LNCaP clone FGC (cell line): ENCODE data around the gene GNG10.

ENCODE experiments used
- DNase-seq: peaks from one replicate; pipeline ENCODE4 v3.0.0-alpha.2; 2011; ENCODE audit warnings: low read depth
- H3K4me3 ChIP-seq: 2 replicates; pipeline ENCODE4 v1.5.1; 2011; ENCODE audit warnings: mild to moderate bottlenecking, low read depth, low read length, control low read depth
- TF ChIP-seq, protein P1 (sequence below): IDR thresholded peaks from 2 replicates; pipeline ENCODE4 v1.5.1; 2012; ENCODE audit warnings: mild to moderate bottlenecking; ENCODE audit not compliant: control insufficient read depth, insufficient read depth; ENCODE audit errors: extremely low read depth

GNG10 gene

DNA sequence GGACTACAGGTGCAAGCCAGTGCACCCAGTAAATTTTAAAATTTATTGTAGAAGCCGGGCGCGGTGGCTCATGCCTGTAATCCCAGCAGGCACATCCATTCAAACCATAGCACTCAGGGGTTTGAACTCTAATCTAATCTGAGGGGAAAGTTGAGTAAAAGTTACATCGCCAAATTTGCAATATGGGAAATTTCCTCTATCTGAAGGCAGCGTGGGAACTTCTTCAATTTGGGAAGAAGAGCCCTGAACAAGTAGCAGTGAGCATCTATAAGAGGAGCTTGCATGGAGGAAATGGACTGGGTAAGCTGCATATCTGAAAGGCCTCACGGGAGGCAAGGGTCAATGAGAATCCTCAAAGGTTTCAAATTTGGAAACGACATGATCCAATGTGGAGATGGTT, 33.0 kb upstream of the GNG10 start:
- TF ChIP-seq, protein P1, sequence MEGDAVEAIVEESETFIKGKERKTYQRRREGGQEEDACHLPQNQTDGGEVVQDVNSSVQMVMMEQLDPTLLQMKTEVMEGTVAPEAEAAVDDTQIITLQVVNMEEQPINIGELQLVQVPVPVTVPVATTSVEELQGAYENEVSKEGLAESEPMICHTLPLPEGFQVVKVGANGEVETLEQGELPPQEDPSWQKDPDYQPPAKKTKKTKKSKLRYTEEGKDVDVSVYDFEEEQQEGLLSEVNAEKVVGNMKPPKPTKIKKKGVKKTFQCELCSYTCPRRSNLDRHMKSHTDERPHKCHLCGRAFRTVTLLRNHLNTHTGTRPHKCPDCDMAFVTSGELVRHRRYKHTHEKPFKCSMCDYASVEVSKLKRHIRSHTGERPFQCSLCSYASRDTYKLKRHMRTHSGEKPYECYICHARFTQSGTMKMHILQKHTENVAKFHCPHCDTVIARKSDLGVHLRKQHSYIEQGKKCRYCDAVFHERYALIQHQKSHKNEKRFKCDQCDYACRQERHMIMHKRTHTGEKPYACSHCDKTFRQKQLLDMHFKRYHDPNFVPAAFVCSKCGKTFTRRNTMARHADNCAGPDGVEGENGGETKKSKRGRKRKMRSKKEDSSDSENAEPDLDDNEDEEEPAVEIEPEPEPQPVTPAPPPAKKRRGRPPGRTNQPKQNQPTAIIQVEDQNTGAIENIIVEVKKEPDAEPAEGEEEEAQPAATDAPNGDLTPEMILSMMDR = no peak
- no peak overlapping the region for H3K4me3 ChIP-seq
- no peak for DNase-seq

DNA sequence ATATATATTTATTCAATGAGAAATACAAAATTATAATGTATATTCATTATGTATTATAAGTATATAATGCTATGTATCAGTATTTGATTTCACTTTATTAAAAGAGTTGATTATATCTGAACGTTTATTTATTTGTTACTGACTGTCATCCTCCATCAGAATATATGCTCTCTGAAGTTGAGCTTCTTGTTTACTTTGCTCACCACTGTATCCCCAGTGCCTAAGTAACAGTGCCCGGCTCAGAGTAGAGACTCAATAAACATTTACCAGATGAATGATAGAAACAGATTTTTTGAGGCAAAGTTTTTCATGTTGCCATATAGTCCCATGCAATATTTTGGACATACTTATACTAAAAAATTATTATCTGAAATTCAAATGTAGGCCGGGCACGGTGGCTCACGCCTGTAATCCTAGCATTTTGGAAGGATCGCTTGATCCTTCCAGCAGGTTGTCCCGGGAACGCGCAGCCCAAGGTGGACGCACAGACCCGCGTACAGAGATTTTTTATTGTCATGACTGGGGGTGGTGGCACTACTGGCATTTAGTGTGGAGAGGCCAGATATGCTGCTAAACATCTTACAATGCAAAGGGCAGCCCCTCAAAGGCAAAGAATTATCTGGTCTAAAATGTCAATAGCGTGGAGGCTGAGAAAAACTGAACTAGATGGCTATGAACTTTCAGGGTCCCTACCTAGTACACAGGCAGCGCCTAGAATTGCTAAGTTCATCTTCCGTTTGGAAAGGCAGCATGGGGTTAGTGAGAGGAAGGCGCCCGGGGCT, 31.0 kb upstream of the GNG10 start:
- DNase-seq = no peak
- peak overlapping the region; percentile 85 for H3K4me3 ChIP-seq
- TF ChIP-seq, protein P1 = no peak

DNA sequence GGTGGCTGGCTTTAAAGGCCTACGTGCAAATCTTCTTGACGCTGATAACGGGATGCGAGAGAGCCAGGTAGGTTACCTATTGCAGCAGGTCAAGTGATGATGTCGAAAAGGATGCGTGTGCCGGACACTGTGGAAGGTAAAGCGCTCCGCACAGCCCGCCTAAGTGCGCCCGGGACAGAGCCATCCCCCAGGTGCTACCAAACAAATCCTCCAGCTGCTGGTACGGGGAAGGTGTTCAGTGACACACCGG, 30.5 kb upstream of the GNG10 start:
- peak overlapping the region; percentile 85 for H3K4me3 ChIP-seq
- TF ChIP-seq, protein P1 = no peak
- DNase-seq = peak; percentile 99

DNA sequence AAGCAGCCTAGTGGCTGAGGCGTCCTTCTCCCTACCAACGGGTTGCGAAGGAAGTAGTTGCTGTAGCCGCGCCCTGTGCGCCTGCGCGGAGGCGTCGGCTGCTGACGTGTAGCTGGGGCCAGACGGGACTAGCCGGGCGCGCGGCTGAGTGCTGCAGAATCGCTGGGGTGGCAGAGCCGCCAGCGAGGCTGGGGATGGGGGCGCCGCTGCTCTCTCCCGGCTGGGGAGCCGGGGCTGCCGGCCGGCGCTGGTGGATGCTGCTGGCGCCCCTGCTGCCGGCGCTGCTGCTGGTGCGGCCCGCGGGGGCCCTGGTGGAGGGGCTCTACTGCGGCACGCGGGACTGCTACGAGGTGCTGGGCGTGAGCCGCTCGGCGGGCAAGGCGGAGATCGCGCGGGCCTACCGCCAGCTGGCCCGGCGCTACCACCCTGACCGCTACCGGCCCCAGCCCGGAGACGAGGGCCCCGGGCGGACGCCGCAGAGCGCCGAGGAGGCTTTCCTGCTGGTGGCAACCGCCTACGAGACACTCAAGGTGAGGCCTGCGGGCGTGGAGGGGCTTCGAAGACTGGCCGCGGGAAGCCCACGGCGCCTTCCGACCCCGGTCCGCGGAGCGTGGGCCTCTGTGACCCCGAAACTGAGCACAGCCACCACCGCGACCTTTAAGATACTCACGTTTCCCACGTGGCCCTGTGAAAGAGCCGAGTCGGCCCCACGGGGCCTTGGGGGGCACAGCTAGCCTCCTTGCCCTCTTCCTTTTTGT, 30.0 kb upstream of the GNG10 start, which contains the start of gene DNAJC25:
TSS of gene DNAJC25 (plus strand) at position 121 of the 758 bp plus-strand sequence. CDS start at position 195, 74 bp downstream.
- H3K4me3 ChIP-seq = peak within 1 kb of the TSS; percentile 85
- DNase-seq = no peak
- TF ChIP-seq, protein P1 = no peak

DNA sequence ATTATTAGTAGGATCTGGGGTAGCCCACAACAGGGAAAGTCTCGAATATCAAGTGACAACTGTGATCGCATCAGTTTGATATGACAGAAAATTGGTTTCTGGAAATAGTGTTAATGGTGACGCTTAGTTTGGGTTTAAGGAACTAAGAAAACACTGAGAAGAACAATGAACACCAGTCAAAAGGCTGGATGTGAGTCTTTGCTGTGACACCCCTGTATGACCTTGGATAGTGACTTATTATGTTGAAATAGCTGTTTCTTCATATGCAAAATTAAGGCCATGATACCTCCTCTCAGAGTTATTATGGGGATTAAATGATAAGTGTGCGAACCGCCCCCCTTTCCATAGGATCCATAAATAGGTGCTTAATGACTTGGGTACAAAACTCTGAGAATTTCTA, 29.3 kb upstream of the GNG10 start:
- TF ChIP-seq, protein P1 = no peak
- no peak for DNase-seq
- H3K4me3 ChIP-seq = peak overlapping the region; percentile 85

DNA sequence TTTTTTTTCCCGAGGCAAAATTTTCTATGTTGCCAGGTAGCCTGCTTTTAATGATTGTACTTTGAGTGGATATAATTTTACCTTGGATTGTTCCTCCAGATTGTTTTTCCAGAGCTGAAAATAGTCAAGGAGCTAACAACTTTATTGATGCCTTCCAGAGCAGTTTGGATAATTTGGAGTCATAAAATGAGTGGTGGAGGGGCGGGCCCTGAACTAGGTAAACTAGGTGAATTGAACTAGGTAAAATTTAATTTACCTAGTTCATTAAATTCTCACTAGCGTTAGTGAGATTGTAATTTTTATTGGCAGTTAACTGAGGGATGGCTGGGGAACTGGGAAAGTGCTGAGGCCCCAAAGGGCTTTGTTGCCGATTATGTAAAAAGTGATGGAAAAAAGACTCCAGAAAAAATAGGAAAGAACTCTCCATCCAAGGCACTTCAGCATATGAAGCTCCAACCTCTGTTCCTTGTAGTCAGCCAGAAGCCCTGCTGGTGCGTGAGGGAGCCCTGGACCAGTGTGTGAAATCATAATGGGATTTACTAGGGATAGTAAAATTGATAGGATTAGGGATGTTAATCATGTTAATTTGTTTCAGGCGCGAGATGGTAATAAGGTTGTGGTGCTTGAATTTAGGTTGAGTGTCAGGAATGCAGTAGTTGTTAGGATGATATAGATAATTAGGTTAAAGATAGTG, 28.6 kb upstream of the GNG10 start:
- peak overlapping the region; percentile 85 for H3K4me3 ChIP-seq
- no peak for DNase-seq
- TF ChIP-seq, protein P1 = no peak
